Stimulated activated CD8-positive, alpha-beta memory T cell treated with anti-CD3 and anti-CD28 coated beads, Interleukin-4, amount 100 ng/mL, for 4 hours (primary cell): ENCODE measurements around the gene LPAR3.
A peak's percentile ranks its signal among the peaks of the same experiment; 100 is the strongest.

Source experiments
- DNase-seq, 2 donors: peaks; one replicate each; pipeline ENCODE4 v3.0.0-alpha.2; 2020; ENCODE audit warnings: low read depth in 2 of 2, low spot score in 1 of 2

LPAR3 gene

GRCh38 chr1:84780000-84780716 is 112.8 kb downstream of the LPAR3 start:
- DNase-seq, result no peak

DNA sequence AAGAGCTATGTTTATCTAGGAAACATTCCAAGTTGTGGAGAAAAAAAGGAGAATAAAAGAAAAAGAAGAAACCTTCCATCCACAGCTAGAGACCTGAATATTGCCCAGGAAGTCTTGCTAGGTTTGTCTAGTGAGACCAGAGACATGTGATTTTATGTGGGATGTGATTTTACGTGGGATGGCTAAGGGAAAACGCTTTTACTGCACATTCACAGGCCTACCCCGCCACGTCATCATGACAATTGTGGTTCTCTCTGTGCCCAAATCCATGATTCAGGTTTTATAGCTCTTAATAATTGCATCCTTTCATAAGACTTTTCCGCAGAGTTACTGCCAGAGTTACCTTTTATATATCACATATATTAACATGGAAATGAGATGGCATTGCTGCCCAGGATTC is 116.4 kb downstream of the LPAR3 start:
- DNase-seq, result no peak

DNA sequence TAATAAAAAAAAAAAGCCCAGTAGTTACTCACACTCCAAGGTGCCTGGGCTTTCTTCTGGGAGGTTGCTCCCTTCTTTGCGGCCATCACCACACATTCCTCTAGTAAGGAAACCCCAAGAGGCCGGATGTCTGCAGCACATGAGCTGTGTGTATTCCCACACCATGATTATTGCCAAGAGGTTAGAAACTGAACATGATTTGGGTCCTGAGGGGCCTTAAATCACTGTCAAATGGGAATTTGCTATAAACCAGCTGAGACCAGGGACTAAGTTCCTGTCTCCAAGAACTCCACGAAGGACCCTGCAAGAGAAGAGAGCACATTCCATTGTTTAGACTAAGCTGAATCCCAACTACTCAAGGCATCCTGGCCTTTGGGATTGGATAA is 117.5 kb downstream of the LPAR3 start:
- no peak for DNase-seq

DNA sequence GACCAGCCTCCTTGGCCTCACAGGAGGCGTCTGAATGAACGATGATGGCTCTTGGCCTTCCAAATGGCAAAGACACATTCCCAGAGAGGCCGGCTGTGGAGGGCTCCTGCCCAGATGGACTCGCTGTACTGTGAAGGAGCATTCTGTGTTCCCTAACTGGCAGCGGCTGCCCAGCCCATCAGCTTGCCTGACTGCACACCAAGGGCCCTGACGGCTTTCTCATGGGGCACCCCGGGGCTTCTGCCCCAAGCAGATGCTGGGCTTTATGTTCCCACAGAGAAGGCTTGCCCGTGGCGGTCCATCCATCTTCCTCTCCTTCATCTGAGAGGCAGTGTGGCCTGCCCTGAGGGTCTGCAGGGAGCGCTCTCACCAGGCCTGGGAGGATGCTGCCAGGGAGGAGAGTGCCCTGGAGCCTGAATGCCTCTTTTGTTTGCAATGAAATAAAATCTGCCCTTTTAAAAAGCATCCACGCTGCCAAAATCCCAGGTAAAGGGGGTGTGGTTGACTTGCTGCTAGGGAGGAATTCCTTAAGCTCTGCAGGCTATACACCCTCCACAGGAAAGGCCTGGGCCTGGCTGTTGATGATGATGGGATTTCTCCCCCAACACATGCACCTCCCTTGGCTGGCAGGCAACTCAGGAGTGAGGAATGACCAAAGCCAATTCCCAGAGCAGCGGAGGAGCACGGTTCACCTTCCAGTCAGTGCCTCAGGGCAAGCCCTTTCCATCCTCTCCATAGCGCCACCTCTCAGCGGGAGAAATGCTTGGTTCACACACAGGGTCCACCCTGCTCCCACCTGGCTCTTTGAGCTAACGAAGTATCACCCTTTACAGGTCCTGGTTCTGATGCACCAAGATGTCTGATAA is 118.1 kb downstream of the LPAR3 start:
- DNase-seq, result no peak

DNA sequence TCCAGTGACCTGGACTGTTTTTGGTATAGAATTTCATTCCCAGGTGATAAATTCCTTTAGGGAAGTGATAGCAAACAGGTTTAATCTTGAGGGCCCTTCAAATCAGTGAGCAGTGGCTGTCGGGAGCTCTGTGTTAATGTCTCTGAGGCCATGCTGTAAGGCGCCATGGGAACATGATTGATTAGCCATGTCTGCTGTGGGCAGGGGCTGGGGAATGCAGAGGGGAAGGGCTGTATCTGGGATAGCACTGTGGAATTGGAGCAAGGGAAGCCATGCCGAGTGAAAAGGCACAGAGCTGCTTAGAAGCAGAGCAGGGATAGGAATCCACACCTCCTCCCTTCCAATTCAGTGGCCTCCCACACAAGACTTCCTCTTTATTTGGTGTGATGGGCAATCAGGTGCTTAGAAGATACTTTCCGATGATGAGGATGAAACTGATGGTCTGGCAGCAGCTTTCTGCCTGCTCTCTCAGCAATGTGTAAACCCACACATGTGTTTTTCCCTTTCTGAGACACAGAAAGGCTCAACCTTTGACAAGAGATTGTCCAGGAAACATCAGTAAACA is 119.0 kb downstream of the LPAR3 start:
- no peak for DNase-seq

DNA sequence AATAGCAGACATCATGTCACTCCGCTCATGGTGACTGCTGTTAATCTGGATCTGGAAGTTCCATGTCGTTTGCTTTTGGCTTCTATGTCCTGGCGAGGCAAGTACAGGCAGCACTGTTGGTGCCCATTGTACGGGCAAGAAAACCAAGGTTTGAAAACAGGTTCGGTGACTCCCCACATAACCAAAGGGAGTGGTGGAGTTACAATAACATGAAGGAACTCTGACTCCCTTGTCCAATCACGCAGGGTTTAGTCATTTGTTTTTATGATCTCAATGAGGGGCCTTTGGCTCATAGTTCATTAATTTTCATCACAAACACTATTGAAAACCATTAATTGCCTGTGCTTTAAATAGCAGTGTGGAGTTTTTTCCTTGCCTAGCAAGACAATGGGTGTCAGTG is 119.8 kb downstream of the LPAR3 start:
- DNase-seq, result no peak

DNA sequence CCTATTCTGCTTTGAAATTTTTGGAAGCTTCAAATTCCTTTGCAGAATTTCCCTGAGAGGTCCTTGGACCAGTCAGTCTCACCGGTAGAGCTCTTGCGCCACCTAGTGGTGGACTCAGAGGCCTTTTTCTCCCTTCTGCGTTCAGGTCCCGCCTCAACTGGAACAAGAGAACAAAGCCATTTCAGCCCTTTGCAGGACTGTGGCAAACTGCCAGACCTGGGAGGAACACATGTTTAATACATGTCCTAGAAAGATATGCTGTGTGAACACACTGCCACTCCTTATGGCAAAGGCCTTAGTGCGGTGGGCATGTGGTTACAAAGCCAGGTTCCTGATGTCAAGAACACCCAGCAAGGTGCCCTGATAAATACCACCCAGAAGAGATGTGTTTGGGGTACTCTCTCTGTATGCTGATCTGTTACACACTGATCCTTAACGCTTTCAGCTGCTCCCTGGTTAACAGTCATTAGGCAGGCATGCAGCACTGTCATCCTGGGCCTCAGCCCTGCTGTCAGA is 120.5 kb downstream of the LPAR3 start:
- peak; percentile 38 to 43 for DNase-seq

DNA sequence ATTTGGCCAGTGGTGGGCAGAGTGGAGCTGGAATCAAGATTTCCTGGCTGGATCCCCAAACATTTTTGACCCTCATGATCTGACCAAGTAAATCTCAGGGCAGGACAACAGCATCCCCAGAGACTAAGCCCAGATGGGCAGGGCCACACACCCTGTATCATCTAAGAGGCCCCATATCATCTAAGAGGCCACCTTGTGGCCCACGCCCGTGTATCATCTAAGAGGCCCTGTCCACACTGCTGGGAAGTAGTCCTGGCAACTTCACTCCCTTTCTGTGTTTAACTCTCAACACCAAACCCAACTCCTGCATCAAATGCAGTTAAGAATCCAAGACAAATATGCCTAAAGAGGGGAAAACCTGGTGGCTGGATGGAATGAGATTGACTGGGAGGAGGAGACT is 121.1 kb downstream of the LPAR3 start:
- no peak for DNase-seq

- DNase-seq, result no peak
Measured at GRCh38 chr1:84770481-84770880, 122.5 kb downstream of the LPAR3 start.

DNA sequence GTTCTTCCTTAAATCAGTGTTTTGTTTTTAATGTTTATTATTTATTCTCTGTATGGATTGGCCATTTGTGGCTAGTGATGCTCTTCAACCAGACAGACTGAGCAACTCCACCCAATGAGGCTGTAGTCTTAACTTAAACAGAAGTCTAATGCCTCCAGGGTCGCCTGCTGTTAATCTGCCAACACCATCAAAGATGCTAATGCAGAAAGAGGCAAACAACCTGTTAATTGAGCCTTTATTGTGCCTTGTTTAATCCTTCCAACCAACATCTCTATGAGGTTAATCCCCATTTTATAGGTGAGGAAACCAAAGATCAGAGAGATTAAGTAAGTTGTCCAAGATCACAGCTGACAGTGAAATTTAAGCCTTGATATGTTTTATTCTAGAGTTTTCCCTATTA is 123.4 kb downstream of the LPAR3 start:
- no peak for DNase-seq

- DNase-seq, result no peak
Measured at GRCh38 chr1:84768634-84769033, 124.4 kb downstream of the LPAR3 start.

DNA sequence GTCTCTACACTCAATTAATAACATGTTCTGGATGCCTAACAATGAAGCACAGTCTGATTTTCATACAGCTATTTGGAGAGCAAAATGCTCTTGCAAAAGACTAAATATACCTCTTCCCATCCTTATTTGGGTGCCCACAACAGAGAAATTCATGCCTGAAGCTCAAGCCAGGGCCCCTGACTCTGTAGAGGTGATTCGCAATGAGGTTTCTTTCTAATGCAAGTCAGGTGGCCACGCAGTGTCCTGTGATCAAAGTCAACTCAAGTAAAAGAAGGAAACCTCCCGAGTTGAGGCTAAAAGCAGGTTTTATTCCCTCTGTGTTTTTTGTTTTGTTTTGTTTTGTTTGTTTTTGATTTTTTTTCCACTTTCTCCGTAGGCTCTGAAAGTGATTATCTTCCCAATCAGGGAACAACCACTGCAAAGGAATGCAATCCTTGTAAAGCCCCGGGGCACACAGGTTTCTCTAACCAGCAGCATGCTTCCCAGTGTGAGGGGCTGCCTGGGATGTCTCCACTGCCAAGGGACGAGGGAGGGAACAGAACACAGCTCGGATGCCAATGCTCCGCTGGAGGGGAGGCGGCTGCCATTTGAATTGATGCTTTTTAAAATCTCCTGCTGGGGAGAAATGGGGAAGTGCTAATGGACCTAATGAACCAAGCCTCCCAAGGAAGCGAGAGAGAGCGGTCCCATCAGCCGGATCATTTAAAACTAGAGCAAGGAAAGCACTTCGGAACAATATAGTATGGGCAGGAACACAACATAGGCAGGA is 128.9 kb downstream of the LPAR3 start:
- DNase-seq, result no peak

GRCh38 chr1:84762664-84763063 is 130.3 kb downstream of the LPAR3 start:
- DNase-seq, result no peak
